ENCODE data around the gene KHDC4. TPM values are rescaled to one million over a fixed set of nuclear protein-coding genes. Genes with fewer than 3 reads are reported as not detected.
A peak's percentile ranks its signal among the peaks of the same experiment; 100 is the strongest.

The KHDC4 gene
- total RNA-seq, 1 donor from 2014 or later: 91.5 TPM

DNA sequence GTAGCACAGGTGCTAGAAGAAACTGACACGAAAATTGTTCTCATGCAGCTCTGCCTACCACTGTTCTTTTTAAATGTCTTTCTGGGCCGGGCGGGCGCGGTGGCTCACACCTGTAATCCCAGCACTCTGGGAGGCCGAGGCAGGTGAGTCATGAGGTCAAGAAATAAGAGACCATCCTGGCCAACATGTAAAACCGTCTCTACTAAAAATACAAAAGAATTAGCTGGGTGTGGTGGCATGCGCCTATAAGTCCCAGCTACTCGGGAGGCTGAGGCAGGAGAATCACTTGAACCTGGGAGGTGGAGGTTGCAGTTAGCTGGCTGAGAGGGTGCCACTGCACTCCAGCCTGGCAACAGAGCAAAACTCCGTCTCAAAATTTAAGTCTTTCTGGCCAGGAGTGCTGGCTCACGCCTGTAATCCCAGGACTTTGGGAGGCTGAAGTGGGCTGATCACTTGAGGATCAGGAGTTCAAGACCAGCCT is 22.1 kb downstream of the KHDC4 start:
- no peak for TF ChIP-seq EZH2 (IDR thresholded peaks at IDR 0.05)
- TF ChIP-seq EZH2phosphoT487 (IDR thresholded peaks at IDR 0.05): no peak
- TF ChIP-seq CTCF (IDR thresholded peaks at IDR 0.05): no peak
- Histone ChIP-seq H2AFZ (replicated peaks) (no peak overlapping the region), H3K27ac (peak overlapping the region; percentile 51), H3K36me3 (peaks cover 17% of the 10 kb centered on the region), H3K4me1 (no peaks in the 10 kb centered on the region), H3K4me2 (no peak overlapping the region), H3K79me2 (ENCODE audit: low read depth) (peaks cover 28% of the 10 kb centered on the region), H3K9me3 (ENCODE audit: low read depth) (no peaks in the 10 kb centered on the region), H4K20me1 (ENCODE audit: low read depth) (no peaks in the 10 kb centered on the region), H3K27me3 (no peaks in the 10 kb centered on the region), H3K9ac (no peak overlapping the region), H3F3A (ENCODE audit: low read depth) (peaks cover 66% of the 10 kb centered on the region), H3K4me3 (no peak overlapping the region)
- no peaks in the 10 kb centered on the region for H3K9me3 Mint-ChIP-seq
- H3K4me1 Mint-ChIP-seq: peaks cover 17% of the 10 kb centered on the region
- peaks cover 4% of the 10 kb centered on the region for H3K27me3 Mint-ChIP-seq (ENCODE audit: insufficient read depth, low read depth)
- peaks cover 28% of the 10 kb centered on the region for H3K36me3 Mint-ChIP-seq
- H3K27ac Mint-ChIP-seq: peak overlapping the region; percentile 57
- peak overlapping the region; percentile 95 for H3K4me3 Mint-ChIP-seq
- DNase-seq (ENCODE audit: low spot score): no peak

DNA sequence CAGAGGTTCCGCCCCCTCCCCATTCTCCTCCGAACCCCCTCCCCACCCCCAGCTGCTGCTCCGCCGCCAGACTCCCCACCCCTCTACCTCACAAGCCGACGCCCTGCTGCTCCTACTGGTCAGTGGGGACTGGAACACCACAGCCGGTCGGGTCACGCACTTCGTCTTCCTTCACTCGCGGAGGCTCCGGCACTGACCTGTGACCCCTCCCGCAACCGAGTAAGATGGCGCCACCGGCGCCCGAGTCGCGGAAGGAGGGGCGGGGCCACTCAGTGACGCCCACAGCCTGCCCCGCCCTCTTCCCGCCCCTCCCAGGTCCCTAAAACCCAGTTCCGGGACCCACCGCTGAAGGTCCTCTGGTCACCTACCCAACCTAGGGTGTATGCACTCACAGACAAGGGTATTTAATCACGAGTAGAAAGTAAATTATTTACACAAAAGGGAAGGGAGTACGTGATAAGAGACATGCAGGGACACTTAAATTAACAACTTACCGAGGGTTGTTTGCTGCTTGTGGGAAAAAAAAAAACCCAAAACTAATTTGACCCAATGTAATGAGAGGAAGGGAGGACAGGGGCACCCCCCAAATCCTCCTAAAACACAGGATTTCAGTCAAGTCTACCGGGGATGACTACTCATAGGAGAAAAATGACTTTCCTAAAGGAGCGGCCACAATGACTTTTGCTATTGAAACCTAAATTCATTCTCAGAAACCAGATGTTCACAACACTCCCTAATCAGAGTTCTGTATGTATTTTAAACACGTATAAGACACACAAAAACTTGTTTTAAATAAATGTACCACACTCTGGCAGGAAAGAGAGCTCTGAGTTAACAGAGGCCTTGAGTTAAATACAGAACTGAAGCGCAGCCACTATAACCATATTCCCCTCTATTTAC is 22.8 kb downstream of the KHDC4 start, which contains the start of gene RIT1:
RIT1 (minus strand) TSS at position 194 of the 900 bp plus-strand sequence. CDS start 588 bp downstream, outside the sequence.
- H3K4me1 ChIP-seq: no peaks in the 10 kb centered on the region
- H3K9me3 ChIP-seq (ENCODE audit: low read depth): no peaks in the 10 kb centered on the region
- peaks cover 17% of the 10 kb centered on the region for H3K4me1 Mint-ChIP-seq
- peak; percentile 95 for DNase-seq (ENCODE audit: low spot score)
- no peaks in the 10 kb centered on the region for H3K27me3 ChIP-seq
- H3K9ac ChIP-seq: peak within 1 kb of the TSS; percentile 39
- H3F3A ChIP-seq (ENCODE audit: low read depth): peaks cover 59% of the 10 kb centered on the region
- H3K79me2 ChIP-seq (ENCODE audit: low read depth): peaks cover 28% of the 10 kb centered on the region
- H3K4me3 ChIP-seq: peak within 1 kb of the TSS; percentile 87
- H3K27ac Mint-ChIP-seq: peak within 1 kb of the TSS; percentile 81
- peak within 1 kb of the TSS; percentile 95 for H3K4me3 Mint-ChIP-seq
- H4K20me1 ChIP-seq (ENCODE audit: low read depth): no peaks in the 10 kb centered on the region
- TF ChIP-seq EZH2 (IDR thresholded peaks at IDR 0.05) (no peak), CTCF (IDR thresholded peaks at IDR 0.05) (peak; percentile 3)
- peaks cover 21% of the 10 kb centered on the region for H3K36me3 Mint-ChIP-seq
- peak within 1 kb of the TSS; percentile 51 for H3K27ac ChIP-seq
- peaks cover 10% of the 10 kb centered on the region for H3K36me3 ChIP-seq
- peaks cover 4% of the 10 kb centered on the region for H3K27me3 Mint-ChIP-seq (ENCODE audit: insufficient read depth, low read depth)
- peak within 1 kb of the TSS; percentile 84 for H3K4me2 ChIP-seq
- H3K9me3 Mint-ChIP-seq: no peaks in the 10 kb centered on the region
- H2AFZ ChIP-seq (replicated peaks): peak within 1 kb of the TSS; percentile 66

DNA sequence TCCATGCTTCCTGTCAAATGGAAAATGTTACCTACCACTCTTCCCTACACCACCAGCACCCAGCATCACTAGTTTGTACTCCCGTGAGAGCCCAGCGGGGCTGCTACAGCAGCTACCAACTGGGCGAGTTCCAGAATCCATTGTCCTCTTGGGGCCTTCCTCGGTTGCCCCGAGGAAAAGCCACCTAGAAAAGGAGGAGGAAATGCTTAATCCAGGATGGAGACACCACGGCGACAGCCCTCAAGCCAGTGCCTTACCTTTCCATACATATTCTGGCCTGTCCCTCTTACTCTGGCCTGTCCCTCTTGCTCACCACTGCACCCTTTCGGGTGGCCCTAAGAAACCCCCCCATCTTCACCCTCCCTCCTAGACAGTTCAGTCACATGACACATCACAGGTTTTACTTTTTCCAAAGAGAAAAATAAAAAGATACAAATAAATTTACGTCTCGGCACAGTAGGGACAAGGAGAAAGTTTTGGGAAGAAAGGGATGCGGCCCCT is 23.5 kb downstream of the KHDC4 start:
- H3K9me3 Mint-ChIP-seq: no peaks in the 10 kb centered on the region
- no peak overlapping the region for H3K27ac ChIP-seq
- DNase-seq (ENCODE audit: low spot score): peak; percentile 49
- no peak for TF ChIP-seq EZH2 (IDR thresholded peaks at IDR 0.05)
- TF ChIP-seq CTCF (IDR thresholded peaks at IDR 0.05): peak; percentile 26
- no peaks in the 10 kb centered on the region for H3K9me3 ChIP-seq (ENCODE audit: low read depth)
- H3K79me2 ChIP-seq (ENCODE audit: low read depth): peaks cover 28% of the 10 kb centered on the region
- H3K27me3 ChIP-seq: no peaks in the 10 kb centered on the region
- no peaks in the 10 kb centered on the region for H4K20me1 ChIP-seq (ENCODE audit: low read depth)
- no peaks in the 10 kb centered on the region for H3K4me1 ChIP-seq
- peaks cover 9% of the 10 kb centered on the region for H3K36me3 ChIP-seq
- peaks cover 17% of the 10 kb centered on the region for H3K36me3 Mint-ChIP-seq
- H3K4me2 ChIP-seq: peak overlapping the region; percentile 84
- peak overlapping the region; percentile 81 for H3K27ac Mint-ChIP-seq
- peaks cover 4% of the 10 kb centered on the region for H3K27me3 Mint-ChIP-seq (ENCODE audit: insufficient read depth, low read depth)
- H3K4me3 Mint-ChIP-seq: peak overlapping the region; percentile 95
- peak overlapping the region; percentile 87 for H3K4me3 ChIP-seq
- H2AFZ ChIP-seq (replicated peaks): peak overlapping the region; percentile 66
- H3F3A ChIP-seq (ENCODE audit: low read depth): peaks cover 51% of the 10 kb centered on the region
- H3K9ac ChIP-seq: peak overlapping the region; percentile 39
- peaks cover 17% of the 10 kb centered on the region for H3K4me1 Mint-ChIP-seq
